ENCODE results near the gene STEAP1B.

Gene STEAP1B

DNA sequence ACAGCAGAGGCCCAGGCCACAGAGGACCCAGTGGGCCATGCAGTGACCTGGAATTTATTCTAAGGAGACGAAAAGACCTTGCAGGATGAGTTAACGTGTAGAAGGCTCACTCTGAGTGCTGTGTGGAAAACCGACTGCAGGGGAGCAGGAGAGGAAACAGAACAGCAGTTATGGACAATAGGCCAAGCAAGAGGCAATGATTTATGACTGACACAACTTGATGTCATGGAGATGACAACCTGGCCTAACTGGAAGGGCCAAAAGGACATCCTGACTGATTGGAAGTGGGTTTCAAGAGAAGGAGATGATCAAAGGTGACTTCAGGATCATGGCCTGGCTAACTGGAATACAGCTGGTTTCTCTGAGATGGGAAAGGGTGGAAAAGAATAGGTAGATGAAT is 72.9 kb downstream of the STEAP1B start:
- no peak for DNase-seq

DNA sequence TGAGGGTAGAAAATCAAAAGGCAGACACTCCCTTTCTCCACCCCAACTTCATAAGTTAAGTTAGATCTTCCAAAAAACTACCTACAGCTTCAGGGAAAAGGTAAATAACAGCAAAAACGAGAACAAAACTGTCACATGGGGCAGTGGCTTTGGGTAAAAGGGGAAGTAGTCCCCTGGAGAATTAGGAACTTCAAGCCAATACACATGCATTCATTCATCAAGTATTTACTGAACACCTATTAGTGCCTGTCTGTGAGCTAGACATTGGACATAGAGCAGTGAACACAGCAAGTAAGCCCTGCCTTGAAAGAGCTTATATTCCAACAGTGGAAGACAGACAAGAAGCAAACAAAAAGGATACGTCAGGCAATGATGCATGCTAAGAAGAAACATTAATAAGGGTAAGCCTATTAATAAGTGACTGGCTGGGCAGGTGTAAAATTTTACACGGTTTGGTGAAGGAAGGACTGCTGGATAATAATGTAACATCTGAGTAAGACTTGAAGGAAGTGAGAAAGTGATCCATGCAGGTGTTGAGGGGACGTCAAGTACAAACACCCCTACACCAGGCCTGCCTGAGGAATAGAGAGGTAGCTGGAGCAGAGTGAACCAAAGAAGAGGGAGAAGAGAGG is 73.4 kb downstream of the STEAP1B start:
- no peak for DNase-seq

DNA sequence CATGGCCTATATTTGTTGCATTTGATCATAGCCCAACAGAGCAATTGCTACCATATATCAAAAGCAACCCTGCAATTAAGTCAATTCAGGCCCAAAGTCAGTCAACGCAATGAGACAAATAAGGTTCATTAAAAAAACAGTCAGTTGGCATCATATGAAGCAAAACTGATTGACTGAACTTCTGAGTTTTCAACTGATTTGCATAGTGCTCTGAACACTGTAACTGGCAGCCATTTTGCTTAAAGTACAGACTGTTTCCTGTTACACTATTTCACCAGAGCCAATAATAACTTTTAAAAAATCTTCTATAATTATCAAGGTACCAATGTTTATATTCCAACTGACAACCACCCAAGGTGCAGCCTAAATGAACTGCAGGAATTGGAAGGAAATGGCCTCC is 74.6 kb downstream of the STEAP1B start:
- DNase-seq: no peak

DNA sequence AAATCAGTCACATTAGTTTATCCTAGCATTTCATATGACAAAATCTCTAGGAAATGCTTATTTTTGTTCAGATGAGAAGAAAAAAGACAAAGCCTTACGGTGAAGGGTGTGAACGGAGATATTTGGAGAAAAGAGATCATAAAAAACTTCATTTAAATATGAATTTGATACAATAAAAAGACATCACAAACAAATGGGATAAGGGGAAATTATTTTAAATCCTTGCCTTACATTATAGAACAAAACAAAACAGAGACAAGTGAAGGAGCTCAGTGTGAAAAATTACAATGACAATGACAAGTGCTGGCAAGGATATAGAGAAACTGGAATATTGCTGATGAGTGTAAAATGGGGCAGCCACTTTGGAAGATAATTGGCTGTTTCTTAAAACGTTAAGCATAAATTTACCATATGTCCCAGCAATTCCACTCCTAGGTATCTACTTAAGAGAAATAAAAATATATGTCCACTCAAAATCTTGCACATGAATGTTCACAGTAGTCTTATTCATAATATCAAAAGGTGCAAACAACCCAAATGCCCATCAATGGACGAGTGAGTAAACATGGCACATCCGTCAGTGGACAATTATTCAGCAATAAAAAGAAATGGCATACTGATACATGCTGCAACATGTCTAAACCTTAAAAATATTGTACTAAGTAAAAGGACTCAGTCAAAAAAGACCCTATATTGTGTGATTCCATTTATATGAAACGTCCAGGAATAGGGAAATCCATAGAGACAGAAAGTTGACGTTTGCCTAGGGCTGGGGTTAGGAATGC is 77.0 kb downstream of the STEAP1B start:
- no peak for DNase-seq

DNA sequence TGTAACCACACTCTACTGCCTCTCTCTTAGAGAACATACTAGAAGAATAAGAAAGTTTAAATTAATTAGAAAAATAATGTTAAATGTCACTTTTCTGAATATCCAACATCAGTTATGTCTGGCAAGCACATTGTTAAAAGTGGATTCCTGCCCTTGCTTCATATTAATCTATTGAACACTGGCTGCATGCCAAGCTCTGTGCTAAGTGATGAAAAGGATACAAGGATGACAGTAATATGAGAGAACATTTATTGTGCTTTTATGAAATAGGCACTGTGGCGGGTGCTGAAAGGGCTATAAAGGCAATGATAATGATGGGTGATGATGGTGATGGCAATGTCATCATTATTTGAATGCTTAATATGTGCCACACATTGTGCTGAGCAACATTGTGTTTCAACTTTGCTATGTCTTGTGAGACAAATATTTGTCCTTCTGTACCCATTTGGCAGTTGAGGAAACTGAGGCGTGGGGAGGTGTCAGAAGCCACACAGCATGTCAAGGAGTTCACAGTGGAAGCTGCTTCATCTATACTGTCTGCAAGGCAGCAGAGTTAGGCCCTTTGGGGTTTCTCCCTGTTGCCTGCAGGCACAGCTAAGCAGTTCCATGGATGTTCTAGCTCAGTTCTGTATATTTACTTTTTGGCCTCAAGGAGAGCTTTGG is 78.9 kb downstream of the STEAP1B start:
- no peak for DNase-seq

DNA sequence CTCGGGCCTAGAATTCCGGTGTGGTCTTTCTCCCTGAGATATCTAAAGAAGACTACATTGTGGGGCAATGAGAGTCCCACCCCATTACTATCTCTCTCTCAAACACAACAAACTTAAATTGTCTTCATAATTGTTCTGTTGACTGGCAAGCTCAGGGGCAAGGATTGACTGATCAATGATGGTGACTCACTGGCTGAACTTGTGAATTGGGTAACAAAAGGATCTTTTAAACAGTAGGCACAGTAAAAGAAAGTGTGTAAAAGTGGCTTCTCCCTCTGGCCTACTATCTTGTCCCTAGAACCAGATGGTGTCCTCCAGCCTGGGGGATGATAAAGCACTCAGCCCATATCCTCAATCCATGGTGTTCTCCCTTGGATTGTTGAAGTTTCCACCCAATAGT is 80.0 kb downstream of the STEAP1B start:
- DNase-seq: no peak

DNA sequence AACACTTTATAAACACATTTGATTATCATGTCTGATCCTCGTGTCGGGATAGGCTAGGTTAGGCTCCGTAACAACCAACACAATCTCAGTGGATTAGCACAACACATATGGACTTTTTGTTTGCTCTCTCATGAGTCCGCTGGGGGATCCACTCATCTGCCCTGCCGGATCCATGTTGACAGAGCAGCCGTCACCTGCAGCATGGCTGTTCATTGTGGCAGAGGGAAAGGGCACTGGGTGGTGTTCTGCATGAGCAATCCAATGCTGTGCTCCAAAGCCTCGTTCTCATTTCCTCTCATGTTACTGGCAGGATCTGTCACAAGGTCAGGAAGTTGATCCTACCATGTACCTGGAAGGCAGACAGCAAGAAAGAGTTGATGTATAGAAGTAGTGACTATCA is 80.5 kb downstream of the STEAP1B start:
- no peak for DNase-seq

DNA sequence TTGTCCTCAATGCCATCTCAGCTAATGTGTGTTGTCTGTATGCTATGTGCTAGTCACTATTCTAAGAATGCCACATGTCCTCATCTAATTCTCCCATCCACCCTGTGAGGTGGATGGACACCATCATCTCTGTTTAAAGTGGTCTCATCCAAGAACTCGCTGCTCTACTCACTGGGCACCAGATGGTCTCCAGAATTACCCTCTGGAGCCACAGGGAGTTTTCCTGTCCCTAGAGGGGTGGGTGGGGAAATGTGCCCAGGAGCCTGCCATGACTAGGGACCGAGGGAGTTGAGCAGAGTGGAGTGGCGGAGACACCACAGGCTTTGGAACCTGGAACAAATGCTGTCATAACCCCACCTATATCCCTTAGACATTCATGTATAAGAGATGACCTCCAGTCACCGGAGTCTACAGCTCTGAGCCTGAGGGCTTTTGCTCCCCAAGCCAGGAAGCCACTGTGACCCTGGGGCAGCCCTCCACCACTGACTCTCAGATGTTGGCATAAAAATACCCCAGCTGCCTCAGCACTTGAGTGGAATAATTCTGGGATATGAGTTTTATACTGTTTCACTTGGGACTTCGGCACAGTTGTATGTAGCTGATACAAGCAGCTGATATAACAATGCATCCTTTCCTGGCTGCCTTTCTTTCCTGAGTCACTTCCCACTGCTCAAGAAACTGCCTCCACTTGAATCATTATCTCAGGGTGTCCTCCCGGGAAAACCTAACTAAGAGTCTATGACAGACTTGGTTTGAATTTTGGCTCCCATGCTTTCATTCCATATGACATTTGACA is 81.5 kb downstream of the STEAP1B start:
- no peak for DNase-seq

DNA sequence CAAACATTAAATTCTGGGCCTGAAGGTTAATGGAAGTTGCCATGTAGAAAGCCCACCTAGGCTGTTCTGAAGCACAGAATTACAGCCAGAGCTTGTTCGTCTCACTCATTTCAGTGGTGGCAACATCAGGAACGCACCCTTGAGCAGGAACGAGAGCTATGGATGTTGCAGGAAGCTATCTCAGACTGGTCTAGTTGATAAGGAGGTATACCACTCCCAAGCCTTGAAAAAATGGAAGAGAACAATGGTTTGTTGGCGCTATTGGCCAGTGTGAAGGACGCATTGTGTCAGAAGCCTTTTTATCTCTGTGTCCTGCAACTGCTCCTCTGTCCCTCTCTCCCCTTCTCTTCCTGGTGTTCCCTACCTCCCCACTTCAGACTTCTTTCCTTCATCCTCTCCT is 82.1 kb downstream of the STEAP1B start:
- no peak for DNase-seq

DNA sequence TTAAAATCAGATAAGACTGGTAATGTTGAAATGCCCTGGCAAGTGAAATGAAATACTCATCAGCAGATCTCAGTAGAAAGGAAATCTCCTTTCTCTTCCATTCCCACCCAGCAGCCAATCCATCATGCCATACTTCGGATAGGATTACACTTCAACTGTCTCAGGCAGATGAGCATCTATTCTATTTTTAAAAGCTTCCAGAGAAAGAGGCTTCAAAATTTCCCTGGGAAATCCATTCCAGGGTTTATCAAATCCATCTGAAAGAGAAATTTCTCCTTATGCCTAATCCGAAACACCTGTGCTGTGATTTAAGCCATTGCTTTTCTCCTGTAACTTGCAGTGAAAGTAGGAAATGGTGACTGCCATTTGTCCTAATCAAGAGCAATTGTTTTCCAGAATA is 82.6 kb downstream of the STEAP1B start:
- no peak for DNase-seq

DNA sequence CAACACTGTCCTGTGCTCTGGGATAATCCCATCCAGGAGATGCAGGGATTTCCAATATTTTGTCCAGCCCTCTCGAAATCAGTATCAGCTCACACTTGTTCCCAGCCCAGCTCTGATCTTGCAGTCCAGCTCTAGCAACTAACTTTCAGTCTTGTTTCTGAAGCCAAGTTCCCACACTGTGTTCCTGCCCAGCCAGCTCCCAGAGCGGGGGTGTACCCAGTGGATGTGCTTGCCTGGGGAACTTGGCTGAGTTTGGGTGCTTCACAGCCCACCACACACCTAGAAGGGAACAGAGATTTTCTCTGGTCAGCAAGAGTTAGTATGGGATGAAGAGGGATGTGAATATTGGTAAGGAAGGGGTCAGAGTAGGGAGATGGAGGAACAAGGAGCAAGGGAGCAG is 85.6 kb downstream of the STEAP1B start:
- DNase-seq: no peak

DNA sequence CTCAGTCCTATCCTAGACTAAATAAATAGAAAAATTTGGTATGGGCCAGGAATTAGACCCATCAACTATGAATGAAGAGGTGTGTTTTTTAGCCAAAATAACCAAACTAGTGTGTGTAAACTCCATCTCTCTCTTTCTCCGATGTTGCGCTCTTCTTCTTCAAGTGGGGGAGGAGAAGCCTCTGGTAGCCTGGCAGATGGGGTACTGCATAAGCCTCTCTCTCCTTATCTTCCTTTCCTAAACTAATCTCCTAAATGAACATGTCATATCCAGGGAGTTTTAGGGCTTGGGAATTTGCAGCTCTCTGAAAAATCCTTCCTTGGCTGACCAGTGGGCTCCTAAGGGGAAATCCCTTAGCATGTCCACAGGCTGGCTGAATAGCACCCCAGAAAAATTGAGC is 86.8 kb downstream of the STEAP1B start:
- no peak for DNase-seq

DNA sequence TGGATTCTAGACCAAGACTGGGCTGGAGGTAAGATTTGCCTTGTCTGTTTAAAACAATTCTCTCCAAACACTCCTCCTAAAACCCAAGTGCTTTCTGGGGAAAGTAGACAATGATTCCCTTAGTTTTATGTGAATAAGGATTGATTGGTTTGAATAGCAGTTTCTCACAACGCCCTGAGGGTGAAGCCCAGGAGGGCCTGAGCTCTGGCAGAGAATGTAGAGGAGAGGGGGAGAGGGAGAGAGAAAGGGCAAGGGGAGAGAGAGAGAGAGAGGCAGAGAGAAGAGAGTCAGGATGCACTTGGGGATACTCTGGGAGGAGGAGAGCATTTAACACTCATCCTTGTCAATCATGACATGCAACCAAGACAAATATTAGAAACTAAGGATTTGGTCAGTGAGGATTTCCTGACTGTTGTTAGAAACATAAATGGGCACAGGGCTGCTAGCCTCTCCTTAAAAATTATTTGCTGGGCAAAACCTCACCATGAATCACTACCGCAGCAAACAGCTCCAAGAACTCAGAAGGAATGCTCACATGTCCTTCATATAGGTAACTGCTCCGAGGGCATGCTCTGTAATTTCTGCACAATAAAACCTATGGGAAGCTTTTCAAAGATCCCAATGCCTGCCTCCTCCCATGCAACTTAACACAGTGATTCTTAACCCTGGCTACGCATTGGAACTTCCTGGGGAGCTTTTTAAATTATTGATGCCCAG is 87.9 kb downstream of the STEAP1B start:
- DNase-seq: no peak

DNA sequence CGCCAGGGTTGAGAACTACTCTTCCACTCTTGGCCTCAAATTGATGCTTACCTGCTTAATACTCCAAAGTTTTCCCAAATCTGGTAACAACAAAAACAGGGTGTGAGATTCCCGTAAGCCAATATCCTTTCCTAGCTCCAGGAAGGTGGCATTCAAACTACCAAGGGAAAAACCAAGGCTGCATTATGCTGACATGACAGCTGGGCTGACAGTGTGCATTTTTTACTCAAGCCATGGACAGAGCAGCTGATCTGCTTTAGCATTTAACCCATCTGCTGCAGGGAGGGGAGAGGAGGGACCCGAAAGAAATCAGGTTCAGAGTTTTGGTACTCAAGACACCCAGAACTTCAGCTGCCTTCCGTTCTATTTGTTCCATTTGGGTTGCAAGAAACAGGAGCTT is 93.3 kb downstream of the STEAP1B start:
- no peak for DNase-seq

DNA sequence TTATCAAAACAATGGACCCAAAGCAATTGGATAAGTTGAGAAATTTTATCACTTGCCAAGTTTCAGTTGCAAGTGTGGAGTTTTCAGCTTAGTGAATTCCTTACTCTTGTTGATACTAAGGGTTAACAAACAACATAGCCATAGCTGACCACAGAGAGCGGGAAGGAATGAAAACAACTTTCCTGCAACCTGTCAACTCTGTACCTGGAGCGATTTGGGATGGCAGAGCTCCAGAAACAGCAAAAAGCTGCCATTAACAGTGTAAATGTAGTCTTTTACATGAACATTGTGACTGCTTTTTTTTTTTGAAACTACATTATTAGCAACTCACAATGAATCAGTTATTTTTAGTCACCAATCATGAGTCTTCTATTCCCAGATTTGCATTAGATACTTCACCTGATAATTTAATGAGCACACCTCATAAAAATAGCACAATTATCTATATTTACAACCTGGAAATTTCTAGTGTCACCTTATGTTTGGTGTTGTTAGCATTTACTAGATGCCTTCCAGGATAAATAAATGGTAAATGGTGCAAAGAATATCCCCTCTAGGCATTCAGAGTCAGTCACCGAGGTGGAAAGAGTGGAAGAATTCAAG is 95.5 kb downstream of the STEAP1B start:
- DNase-seq: no peak

DNA sequence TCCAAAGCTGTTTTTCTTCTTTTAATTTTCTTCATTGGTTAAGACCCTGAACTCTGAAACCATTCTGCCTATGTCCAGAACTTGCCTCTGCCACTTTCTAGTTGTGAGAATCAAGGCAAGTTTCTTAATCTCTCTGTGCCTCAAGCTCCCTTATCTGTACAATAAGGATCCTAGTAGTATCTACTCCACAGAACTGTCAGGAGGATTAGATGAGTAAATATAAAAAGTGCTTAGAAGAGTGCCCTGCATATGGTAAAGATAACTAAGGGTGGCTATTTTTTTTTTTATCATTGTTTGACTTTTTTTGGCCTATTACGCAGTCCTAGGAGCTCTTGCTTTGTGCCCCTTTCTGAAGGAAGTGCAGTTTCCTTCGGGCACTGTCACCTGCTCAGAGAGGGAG is 96.6 kb downstream of the STEAP1B start:
- no peak for DNase-seq

DNA sequence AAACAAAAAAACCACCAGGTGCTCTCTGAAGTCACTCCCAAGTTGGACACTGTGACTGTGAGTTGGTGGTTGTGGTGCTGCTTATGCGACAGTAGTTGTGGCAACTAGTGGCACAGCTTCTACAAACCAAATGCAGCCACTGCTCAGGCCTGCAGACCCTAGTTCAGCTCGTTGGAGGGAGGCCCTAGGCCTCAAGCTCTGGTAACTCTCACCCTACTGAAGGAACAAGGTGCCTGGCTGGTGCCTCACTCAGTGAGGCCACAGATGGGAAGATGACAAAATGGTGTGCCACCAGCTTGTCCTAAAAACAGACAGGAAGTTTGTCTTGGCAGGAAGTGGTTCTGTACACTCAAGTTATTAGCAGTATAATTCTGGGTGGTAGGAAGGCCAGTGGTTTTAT is 97.7 kb downstream of the STEAP1B start:
- DNase-seq: no peak

DNA sequence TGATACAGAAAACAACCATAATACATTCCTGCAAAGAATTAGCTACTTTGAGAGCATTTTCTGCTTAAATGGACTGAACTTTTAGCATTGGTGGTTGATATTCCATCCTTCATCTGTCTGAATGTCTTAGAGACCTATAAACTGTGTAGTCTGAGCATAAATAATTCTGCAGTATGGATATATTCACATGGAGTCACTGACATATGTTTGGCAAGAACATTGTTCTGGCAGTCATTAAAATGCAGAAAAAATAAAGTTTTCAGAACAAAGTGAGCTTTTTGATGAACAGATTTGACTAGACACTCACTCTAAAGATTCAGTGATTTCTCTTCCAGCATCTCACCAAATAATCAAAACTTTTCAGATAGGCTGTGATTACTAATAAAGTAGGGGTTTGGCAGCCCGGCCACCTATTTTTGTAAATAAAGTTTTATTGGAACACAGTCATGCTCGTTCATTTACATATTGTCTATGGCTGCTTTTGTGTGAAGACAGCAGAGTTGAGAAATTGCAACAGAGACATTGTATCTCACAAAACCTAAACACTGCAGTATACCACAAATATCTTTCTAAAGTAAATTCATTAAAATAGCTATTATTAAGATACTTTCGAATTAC is 98.9 kb downstream of the STEAP1B start:
- DNase-seq: no peak

DNA sequence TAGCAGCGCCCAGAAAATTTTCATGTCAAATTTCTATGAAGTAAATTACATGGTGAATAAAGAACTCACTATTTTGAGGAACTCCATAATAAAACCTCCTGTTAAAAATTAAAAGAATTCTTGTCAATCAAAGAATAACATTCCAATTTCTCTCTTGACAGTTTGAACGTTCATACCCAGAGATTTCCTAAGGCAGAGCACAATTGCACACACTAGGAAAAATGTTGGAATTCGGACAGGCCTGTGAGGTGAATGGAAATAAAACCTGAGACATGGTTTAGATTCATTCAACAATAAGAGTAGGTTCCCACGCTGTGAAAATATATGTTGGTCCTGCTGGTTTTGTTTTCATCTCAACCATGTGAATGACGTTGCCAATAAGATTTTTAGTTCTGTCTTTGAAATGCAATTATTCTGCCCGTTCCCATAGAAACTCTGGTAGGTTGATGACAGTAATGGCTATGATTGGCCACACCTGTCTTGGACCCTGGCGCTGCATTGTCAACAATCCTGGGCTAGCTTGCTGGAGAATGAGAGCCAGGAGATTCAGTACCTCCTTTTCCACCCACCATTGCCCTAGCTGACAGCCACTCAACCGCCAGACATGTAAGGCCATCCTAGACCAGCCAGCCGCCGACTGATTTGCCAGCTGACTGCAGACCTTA is 99.7 kb downstream of the STEAP1B start:
- no peak for DNase-seq

DNA sequence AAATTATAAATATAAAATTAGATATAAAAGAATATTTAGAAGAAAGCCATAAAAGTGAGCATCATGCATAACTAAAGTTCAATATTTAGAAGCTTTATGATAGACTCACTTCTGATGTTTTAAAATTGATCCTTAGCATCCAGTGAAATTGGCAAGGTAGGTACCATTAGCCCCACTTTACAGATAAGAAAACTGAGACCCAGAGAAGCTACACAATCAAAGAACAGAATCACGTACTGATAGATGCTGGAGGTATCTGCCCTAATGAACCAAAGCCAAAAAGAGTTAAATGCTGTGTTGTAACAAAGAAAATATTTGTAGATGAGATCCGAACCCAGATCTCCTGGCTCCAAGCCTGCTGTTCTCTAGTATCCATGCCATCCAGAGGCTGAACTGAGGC is 100.4 kb downstream of the STEAP1B start:
- no peak for DNase-seq

DNA sequence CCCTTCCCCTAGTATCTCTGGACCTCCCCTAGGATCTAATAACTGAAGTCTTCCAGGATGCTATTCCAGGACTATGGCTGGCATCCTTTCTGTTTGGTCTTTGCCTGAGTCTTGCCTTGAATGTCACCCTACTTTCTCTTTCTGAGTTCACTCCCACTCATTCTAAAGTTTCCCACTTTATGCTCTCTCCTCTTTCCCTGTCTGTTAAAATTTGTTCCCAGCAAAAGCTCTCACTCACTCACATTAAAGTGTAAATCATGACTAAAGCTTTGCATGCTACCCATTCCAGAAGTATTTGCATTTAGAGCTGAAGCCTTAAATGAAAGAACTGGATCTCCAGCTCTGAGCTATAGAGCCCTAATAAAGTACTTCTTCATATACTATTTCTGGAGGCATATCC is 100.9 kb downstream of the STEAP1B start:
- no peak for DNase-seq

Measured in suppressor macrophage treated with lipopolysaccharide for 4 hours (primary cell).